HuH-7 (cell line): Measurements from ENCODE around the gene CORO7.

Experiments
- DNase-seq: peaks from one replicate; pipeline ENCODE4 v3.0.0; 2011; ENCODE audit warnings: low spot score

CORO7 gene

GRCh38 chr16:4371357-4372000 is 44.9 kb downstream of the CORO7 start, which contains the start of gene VASN:
VASN (plus strand) TSS chr16:4371848; CDS start chr16:4380878, 9,030 bp downstream.
- peak; percentile 97 for DNase-seq

DNA sequence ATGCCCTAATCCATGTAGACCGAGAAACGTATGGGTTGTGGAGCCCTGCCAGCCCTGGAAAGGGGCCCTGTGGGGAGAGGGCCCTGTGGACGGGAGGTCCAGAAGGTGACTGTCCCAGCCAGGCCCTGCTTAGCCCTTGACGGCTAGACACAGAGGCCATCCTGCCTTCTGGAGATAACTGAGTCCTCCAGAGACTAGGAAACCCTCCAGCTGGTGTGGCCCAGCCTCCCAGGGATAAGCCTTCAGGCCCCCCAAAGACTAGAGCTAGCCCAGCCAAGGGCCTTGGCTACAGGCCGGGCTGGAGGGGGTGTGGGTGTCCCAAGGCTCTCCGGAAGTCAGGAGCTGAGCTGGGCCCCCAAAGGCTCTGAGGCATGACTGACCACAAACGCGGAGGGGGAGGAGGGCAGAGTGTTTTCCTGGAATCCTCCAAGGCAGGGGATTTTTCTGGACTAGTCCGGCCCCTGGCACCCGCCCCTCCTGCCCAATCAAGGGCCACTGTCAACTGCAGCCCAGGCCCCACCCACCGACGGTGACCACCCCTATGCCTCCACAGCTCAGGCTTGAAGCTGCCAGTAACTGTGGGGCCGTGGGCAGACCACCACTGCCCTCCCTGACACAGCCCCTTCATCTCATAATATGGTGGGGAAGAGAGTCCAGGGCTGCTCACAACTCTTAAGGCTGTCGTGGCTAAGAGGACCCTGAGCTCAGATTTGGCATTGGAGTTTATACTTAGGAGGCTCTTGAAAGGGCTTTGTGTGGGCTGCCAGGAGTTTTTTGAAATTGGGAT is 45.6 kb downstream of the CORO7 start:
- DNase-seq: no peak

DNA sequence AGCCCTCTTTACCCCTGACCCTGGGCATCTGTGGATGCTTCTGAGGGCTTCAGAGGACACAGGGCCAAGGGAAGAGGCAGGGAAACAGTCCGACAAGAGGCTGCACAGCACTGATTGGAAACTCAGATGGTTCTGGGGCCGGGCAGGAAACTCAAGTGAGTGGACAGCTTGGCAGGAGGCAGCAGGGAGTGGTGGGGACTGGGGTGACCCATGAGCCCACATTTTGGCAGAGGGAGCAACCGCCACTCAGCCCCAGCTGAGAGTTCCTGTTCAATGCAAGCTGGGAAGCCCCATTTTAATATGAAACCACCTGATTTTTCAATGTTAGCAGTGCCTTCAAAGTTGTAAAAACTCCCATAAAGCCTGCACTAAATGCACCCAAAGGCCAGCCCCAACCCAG is 46.2 kb downstream of the CORO7 start:
- no peak for DNase-seq

DNA sequence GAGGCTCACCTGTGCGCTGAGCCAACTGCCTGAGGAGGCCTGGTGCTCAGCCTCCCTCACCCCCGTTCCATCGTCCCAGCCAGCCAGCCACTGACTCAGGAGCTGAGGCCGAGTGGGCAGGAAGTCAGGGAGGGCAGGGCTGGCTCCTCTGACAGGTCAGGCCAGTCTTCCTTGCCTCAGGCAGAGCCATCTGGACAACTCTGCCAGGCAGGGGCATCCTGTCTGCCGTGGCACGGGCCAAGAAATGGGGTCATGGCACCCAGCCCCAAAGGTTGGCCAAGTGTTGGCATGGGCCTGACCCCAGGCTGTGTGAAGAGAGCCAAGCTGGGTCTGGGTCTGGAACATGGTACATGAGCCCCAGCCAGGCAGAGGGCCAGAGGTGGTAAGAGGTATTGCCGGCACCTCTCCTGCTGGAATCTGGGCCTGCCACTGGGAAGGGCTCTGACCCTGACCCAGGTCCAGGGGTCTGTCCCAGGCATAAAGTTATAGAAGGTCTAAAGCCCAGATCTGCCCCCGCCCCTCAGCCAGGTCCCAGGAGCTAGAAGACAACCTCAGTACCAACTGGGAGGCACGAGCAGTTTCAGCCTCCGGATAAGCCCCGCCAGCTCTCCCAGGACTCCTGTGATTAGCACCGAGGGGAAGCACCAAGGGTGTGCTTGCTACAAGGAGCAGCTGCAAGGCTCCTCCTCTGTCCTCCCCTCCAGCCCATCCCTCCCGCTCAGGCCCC is 47.2 kb downstream of the CORO7 start:
- no peak for DNase-seq

GRCh38 chr16:4367393-4367856 is 49.0 kb downstream of the CORO7 start:
- DNase-seq: no peak

DNA sequence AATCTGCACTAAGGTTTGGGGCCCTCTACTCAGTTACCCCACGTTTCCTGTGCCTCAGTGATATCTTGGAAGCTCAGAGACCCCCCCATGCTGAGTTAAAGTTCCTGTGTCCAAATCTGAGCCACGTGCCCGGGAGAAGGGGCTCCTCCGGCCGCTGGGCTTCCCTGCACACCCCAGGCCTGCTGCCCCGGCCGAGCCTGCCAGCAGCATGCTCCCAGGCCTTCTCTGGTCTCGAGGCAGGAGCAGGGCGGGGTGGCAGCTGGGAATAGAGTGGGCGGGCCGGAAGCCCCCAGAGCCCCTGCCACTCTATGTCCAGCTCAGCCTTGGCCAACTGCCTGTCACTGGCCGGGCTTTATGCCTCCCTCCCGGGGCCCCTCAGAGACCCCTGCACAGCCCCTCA is 50.4 kb downstream of the CORO7 start:
- no peak for DNase-seq

GRCh38 chr16:4365615-4366014 is 50.8 kb downstream of the CORO7 start:
- DNase-seq: no peak

GRCh38 chr16:4365014-4365406 is 51.4 kb downstream of the CORO7 start:
- no peak for DNase-seq

DNA sequence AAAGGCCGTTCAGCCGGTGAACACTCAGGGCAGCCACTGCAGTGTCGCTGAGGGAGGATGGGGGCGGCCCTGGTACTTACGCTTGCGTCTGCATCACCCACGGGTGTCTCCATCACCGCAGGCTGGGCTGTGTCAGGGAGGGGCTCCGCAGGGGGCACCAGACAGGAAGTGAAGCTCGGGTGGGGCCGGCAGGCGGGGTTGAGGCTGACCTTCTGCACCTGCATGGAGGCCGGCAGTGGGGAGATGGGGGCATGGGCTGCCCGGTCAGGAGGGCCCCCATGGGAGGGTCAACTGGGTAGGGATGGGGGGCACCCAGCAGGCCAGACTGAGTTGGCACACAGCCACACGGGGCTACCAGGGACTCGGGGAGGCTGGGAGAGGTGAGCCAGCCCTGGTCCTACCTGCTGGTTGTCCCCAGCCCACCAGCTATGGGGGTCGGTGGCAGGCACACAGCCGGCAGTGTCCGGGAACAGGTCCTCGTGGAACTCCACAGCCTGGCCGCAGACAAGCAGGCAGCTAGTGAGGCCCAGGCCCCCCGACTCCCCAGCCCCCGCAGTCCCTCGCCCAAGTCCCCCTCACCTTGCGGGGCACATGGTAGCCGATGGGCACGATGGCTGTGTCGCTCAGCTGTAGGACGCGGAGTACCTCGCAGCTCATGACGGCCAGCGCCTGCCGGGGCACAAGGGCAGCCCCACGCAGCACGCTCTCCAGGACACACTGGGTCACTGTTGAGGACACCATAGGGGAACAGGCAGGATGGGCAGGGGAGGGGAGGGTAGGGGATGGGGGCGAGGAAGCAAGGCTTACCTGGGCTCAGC is 52.0 kb downstream of the CORO7 start:
- DNase-seq: no peak

GRCh38 chr16:4362476-4363135 is 53.8 kb downstream of the CORO7 start:
- DNase-seq: no peak

DNA sequence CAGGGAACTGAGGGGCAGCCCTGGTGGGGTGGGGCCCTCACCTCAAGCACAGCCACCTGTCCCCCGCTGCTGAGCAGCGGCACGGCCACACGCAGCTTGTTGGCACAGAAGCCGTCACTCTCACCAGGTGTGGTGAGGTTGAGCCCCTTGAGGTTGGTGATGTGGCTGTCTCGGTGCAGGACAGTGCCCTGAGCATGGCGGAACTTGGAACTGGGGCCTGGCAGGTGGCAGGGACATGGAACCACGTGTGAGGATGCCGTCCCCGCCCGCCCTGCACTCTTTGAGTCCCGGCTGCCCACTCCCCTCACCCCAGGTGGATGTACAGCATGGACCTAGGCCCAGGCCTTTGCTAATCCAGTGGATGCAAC is 54.5 kb downstream of the CORO7 start:
- DNase-seq: no peak

DNA sequence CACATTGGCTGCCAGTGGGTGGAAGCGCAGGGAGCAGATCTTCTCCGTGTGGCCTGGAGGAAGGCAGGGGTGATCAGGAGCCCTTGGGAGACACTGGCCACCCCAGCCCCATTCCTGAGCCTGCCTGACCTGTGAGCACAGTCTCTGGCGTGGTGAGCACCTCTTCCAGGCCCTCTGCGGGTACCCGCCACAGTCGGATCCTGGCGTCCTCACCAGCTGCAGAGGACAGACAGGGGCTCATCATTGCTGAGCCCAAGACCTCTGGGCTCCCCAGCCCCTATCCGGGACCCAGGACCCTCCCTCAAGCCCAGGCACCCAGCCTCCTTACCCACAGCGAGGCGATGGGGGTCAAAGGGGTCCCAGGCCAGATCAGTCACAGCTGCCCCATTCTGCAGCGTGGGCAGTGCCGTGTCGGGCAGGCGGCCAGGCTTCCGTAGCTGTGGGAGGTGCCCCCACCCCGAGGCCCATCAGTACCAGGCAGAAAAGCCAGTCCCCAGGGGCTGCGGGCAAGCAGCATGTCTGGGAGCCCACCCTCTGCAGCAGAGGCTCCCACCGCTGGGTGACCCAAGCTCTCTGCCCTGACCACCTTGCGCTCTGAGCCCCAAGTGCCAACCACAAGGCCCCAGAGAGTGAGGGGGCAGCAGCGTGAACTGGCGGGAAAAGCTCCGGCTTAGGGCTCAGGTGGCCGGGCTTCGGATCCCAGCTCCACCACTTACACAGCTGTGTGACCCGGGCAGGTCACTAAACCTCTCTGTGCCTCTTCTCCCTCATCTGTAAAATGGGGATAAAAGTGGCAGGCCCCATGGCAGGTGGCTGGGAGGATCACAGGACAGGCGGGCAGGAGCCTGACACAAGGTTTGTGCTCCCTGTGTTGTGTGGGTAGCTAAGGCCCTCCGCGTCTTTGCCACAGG is 55.1 kb downstream of the CORO7 start:
- DNase-seq: no peak

- peak; percentile 75 for DNase-seq
Measured at GRCh38 chr16:4360538-4361021, 55.8 kb downstream of the CORO7 start.

GRCh38 chr16:4359914-4360313 is 56.5 kb downstream of the CORO7 start:
- no peak for DNase-seq

- DNase-seq: peak; percentile 82
Measured at GRCh38 chr16:4358831-4359561, 57.4 kb downstream of the CORO7 start.

DNA sequence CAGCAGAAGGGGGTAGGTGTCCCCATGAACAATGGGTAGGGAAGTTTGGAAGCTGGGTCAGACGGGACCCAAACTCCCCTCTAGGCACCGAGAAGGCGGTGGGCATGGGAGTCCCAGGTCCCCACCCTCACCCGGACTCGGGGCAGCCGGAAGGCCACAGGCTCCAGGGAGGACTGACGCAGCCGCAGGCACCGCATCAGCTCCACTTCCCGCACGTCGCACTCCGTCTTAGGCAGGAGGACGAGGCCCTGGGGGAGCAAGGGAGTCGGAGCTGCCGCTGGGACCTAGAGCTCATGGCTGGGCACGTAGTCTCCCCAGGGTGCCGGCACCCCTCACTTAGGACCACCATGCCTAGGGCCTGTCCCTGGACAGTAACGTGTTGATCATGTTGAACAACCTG is 58.2 kb downstream of the CORO7 start:
- DNase-seq: no peak

DNA sequence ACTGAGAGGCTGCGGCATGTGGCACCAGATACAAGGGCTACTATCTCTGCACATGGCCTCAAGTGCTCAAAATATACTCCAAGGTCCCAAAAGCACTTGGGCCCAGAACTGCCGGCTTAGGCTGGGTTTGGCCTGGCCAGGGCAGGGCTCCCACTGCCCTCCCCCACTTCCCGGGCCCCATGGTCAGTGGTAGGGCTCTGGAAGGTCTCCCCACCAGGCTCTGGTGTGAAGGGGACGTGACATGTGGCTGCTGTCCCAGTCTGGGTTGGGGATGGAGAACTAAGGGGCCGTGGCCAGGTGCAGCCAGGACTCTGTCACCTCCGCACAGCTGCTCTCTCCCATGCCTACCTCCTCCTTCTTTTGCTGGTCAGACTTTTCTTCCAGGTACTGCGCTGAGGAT is 59.6 kb downstream of the CORO7 start:
- no peak for DNase-seq

- DNase-seq: no peak
Measured at GRCh38 chr16:4354512-4355409, 61.6 kb downstream of the CORO7 start.

DNA sequence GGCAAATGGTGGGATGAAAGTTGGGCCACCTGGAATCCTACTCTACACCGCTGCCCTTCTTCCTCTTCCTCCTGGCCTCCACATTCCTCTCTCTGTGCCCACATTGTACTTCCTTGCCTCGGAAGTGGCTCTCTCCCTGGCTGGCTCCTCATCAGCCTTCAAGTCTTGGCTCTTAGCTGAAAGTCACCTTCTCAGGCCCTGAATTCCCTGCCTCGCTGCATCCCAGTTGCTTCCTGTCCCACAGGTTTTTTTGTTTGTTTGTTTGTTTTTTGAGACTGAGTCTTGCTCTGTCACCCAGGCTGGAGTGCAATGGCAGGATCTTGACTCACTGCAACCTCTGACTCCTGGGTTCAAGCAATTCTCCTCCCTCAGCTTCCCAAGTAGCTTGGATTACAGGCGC is 62.7 kb downstream of the CORO7 start:
- DNase-seq: no peak
